ENCODE data around the gene SEC11C. TPM values are rescaled to one million over a fixed set of nuclear protein-coding genes. Genes with fewer than 3 reads are reported as not detected.

Gene SEC11C
- total and polyA plus RNA-seq, 2 experiments from 2014 or later = 11.6 to 122 TPM

DNA sequence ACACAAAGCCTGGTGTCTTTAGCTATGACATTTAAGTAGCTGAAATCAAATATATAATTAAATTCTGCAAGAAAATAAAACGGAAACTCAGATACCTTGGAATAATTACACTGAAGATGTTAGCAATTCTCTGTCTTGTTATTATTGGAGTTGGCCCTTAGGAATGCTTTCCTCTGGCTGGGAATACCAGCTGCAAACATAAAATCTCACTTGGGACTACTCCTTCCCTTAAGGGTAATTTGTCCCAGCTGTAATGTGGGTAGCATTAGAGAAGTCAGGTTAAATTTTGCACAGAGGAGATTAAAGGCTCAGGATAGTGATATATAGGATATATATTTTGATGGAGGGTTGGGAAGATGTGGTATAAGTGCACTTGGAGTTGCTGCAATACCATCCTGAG is 43.0 kb downstream of the SEC11C start:
- H3K36me3 ChIP-seq = no peaks in the 10 kb centered on the region
- H3K4me1 ChIP-seq (ENCODE audit: low read depth) = no peaks in the 10 kb centered on the region
- no peak overlapping the region for H3K4me3 ChIP-seq
- H3K27me3 ChIP-seq = no peaks in the 10 kb centered on the region
- DNase-seq (ENCODE audit: low read depth in 1 of 2, low spot score in 1 of 2) = no peak
- TF ChIP-seq, protein P1, sequence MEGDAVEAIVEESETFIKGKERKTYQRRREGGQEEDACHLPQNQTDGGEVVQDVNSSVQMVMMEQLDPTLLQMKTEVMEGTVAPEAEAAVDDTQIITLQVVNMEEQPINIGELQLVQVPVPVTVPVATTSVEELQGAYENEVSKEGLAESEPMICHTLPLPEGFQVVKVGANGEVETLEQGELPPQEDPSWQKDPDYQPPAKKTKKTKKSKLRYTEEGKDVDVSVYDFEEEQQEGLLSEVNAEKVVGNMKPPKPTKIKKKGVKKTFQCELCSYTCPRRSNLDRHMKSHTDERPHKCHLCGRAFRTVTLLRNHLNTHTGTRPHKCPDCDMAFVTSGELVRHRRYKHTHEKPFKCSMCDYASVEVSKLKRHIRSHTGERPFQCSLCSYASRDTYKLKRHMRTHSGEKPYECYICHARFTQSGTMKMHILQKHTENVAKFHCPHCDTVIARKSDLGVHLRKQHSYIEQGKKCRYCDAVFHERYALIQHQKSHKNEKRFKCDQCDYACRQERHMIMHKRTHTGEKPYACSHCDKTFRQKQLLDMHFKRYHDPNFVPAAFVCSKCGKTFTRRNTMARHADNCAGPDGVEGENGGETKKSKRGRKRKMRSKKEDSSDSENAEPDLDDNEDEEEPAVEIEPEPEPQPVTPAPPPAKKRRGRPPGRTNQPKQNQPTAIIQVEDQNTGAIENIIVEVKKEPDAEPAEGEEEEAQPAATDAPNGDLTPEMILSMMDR (IDR thresholded peaks at IDR 0.05; ENCODE audit: low read depth, low read length) = no peak
- no peaks in the 10 kb centered on the region for H3K9me3 ChIP-seq (ENCODE audit: low read depth)
- no peak overlapping the region for H3K27ac ChIP-seq

DNA sequence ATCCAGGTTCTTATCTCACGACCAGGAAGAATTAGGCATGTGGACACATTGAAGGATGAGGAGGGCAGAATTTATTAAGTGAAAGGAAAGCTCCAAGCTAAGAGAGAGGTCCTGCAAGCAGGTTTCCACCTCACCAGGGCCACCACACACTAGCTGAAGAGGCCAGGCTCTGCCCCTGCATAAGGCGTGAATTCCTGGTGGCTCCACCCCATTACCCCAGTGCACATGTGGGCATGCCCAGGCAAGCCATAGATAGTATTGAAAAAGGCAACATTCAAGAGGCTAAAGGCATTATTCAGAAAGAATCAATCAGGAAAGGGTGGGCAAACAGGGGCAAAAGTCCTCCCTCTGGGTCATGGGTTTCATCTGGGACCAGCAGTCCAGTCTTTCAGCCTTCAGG is 49.3 kb downstream of the SEC11C start:
- TF ChIP-seq, protein P1 (IDR thresholded peaks at IDR 0.05; ENCODE audit: low read depth, low read length) = no peak
- Histone ChIP-seq H3K27me3 (no peaks in the 10 kb centered on the region), H3K4me3 (no peak overlapping the region)

DNA sequence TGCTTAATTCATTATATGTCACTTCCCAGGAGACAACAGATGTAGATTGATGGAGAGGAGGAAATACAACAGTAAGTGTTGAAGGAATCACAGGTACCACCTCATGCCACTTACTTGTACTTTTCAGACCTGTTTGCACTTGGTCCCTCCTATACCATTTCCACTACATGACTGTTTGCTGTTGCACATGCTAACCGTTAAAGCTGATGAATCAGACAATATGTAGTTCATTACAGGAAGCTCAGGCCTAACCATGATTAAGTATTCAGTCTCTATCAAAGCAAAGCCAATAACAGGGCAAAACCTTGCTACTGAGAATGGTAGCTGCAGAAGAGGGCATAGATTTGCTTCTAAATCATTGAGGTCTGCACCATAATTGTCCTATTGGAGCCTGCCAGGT is 50.1 kb downstream of the SEC11C start:
- Histone ChIP-seq H3K4me3 (no peak overlapping the region), H3K27me3 (no peaks in the 10 kb centered on the region), H3K9me3 (ENCODE audit: low read depth) (no peaks in the 10 kb centered on the region), H3K36me3 (no peaks in the 10 kb centered on the region), H3K27ac (no peak overlapping the region), H3K4me1 (ENCODE audit: low read depth) (no peaks in the 10 kb centered on the region)
- DNase-seq (ENCODE audit: low read depth in 1 of 2, low spot score in 1 of 2) = no peak
- TF ChIP-seq, protein P1 (IDR thresholded peaks at IDR 0.05; ENCODE audit: low read depth, low read length) = no peak

More for the DNA sequence above, 49.3 kb downstream of the SEC11C start:
- Histone ChIP-seq H3K9me3 (ENCODE audit: low read depth) (no peaks in the 10 kb centered on the region), H3K27ac (no peak overlapping the region), H3K4me1 (ENCODE audit: low read depth) (no peaks in the 10 kb centered on the region), H3K36me3 (no peaks in the 10 kb centered on the region)
- no peak for DNase-seq (ENCODE audit: low read depth in 1 of 2, low spot score in 1 of 2)

DNA sequence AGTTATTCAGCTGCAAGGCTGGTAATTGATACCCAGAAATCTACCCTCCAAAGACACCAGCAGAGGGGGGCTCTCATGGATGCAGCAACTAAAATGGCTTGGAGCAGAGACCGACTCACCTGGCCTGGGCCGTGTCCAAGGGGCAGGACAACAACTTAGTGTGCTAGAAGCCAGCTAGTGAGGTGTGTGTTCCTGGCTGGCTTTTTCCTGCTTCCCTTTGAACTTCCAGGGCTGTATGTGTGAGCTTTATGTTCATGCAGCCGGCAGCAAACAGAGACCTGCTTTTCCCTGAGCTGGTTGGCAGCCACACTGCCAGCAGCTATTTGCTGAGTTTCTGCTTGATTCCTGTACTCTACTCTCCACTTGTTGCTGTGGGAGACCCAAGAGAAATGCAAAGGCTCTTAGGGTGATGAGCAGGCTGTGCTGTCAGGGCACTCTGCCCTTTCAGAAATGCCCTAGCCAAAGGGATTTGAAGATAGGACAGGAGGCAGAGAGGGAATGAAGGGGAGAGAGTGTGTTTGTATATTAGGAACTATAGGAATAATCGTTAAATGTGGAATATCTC is 56.6 kb downstream of the SEC11C start:
- H3K4me1 ChIP-seq (ENCODE audit: low read depth) = no peaks in the 10 kb centered on the region
- H3K4me3 ChIP-seq = no peak overlapping the region
- TF ChIP-seq, protein P1 (IDR thresholded peaks at IDR 0.05; ENCODE audit: low read depth, low read length) = no peak
- no peaks in the 10 kb centered on the region for H3K36me3 ChIP-seq
- no peaks in the 10 kb centered on the region for H3K9me3 ChIP-seq (ENCODE audit: low read depth)
- no peak for DNase-seq (ENCODE audit: low read depth in 1 of 2, low spot score in 1 of 2)
- peaks cover 3% of the 10 kb centered on the region for H3K27me3 ChIP-seq
- H3K27ac ChIP-seq = no peak overlapping the region

DNA sequence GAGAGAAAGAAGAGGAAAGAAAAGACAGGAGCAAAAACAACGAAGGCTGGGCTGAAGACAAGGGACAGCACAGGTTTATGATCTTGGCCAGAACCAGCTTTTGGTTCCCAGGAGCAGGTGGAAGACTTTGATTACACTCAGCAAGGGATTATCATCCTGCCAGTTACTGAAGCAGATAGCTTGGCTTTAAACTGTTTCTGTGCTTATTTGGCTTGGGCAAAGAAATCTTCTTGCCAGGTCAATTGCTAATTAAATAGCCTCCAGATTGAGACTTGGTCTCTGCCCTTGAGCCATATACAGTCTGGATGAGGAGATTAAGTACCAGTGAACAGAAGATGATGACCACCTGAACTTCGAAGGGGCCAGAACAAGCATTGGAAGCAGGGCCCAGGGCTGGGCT is 58.0 kb downstream of the SEC11C start:
- no peaks in the 10 kb centered on the region for H3K4me1 ChIP-seq (ENCODE audit: low read depth)
- peaks cover 3% of the 10 kb centered on the region for H3K27me3 ChIP-seq
- TF ChIP-seq, protein P1 (IDR thresholded peaks at IDR 0.05; ENCODE audit: low read depth, low read length) = no peak
- H3K9me3 ChIP-seq (ENCODE audit: low read depth) = no peaks in the 10 kb centered on the region
- no peaks in the 10 kb centered on the region for H3K36me3 ChIP-seq
- no peak overlapping the region for H3K27ac ChIP-seq
- no peak for DNase-seq (ENCODE audit: low read depth in 1 of 2, low spot score in 1 of 2)
- no peak overlapping the region for H3K4me3 ChIP-seq
